ENCODE measurements around the gene PODXL2. TPM values are rescaled to one million over a fixed set of nuclear protein-coding genes. Genes with fewer than 3 reads are reported as not detected.

The PODXL2 gene
- total RNA-seq, 4 donors from 2014 or later, result 1.5 to 13.5 TPM; not detected in 2

DNA sequence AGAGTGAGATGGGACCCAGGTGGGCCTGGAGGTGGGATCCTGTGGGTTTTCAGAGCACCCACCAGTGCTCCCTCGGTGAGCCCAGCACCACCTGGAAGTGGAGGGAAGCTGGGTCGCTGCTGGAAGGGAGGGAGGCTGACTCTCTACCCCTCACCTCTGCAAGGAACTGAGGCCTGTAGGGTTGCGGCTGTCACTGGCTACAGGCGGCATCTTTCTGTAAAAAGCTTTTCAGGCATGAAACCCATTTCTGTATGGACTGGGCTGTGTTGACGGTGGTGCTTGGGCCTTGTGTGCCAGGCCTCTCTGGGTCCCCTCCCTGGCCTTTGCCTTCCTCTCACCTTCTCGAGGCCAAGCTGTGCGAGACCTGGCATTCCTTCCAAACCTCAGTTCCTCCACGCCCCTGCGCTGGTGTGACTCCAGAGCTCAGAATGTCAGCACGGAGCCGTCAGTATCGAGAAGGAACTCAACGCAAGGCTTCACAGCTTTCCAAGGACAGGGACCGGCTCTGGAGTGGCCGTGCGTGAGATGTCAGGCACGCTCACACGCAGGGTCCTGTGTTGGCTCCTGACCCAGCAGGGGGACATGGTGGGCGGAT lies 60.4 kb downstream of the PODXL2 start:
- no peaks in the 10 kb centered on the region for H3K36me3 ChIP-seq
- H3K27me3 ChIP-seq, result no peaks in the 10 kb centered on the region
- no peak overlapping the region for H3K4me3 ChIP-seq
- no peaks in the 10 kb centered on the region for H3K9me3 ChIP-seq
- TF ChIP-seq, protein P1, sequence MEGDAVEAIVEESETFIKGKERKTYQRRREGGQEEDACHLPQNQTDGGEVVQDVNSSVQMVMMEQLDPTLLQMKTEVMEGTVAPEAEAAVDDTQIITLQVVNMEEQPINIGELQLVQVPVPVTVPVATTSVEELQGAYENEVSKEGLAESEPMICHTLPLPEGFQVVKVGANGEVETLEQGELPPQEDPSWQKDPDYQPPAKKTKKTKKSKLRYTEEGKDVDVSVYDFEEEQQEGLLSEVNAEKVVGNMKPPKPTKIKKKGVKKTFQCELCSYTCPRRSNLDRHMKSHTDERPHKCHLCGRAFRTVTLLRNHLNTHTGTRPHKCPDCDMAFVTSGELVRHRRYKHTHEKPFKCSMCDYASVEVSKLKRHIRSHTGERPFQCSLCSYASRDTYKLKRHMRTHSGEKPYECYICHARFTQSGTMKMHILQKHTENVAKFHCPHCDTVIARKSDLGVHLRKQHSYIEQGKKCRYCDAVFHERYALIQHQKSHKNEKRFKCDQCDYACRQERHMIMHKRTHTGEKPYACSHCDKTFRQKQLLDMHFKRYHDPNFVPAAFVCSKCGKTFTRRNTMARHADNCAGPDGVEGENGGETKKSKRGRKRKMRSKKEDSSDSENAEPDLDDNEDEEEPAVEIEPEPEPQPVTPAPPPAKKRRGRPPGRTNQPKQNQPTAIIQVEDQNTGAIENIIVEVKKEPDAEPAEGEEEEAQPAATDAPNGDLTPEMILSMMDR (IDR thresholded peaks at IDR 0.05), result no peak
- no peak for TF ChIP-seq POLR2A (IDR thresholded peaks at IDR 0.05)
- intact Hi-C loops (cut with DNase I; ENCODE audit: low total_unique reads), result no loop called here
- H3K4me1 ChIP-seq, result no peaks in the 10 kb centered on the region
- no peak overlapping the region for H3K27ac ChIP-seq
- DNase-seq, result peak in 1 of 2 donors; percentile 6

DNA sequence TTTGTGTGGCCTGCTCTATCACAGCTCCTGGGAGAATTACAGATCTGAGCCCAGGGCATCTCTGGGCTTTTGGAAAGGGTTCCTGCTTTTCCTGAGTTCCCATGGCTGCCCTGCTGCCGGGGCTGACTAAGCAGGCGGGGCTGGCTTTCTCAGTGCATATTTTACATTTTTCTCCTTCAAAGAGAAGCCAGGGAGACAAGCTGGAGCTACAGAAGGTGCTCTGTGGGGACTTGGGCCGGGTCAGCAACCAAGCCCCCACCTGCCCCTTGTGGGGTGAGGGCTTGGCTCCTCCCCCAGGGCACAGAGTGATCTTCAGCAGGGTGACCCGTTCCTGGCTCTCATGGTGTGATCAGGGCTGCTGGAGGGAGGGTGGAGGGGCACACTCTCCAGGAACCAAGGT lies 61.1 kb downstream of the PODXL2 start:
- peak overlapping the region in 1 of 2 donors; percentile 14 for H3K27ac ChIP-seq
- intact Hi-C loops (cut with DNase I; ENCODE audit: low total_unique reads), result no loop called here

DNA sequence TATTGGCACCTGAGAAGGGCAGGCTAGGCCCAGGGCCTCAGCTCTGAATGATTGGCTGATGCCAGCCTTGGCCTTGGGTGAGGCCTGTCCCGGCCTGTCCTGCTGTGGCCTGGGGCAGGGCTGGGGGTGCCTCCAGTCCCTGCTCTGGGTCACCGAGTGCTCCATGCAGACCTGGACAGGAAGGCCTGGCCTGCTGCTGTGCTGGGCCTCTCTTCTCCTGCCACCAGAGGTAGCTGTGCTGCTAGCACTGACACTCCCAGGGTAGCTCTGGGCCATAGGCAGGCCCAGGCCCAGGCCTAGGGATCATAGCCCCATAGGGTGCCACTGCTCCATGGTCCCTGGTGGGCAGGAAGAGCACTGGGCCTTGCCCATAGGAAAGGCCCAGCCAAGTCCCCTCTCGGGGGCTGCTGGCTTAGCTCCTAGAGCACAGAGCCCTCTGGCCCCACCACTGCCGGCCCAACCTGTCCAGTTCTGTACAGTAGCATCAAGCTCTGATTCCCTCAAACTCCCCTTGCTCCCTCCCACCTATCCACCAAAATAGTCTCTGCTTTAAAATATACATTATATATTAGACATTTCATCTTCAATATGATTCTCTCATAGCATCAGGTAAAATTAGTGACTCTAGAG lies 62.0 kb downstream of the PODXL2 start:
- H3K27me3 ChIP-seq, result no peaks in the 10 kb centered on the region
- no peak for TF ChIP-seq POLR2A (IDR thresholded peaks at IDR 0.05)
- TF ChIP-seq, protein P1 (IDR thresholded peaks at IDR 0.05), result peak in 3 of 4 experiments; percentile 12 to 45 (median 32)
- no peaks in the 10 kb centered on the region for H3K36me3 ChIP-seq
- DNase-seq, result no peak
- intact Hi-C loops (cut with DNase I; ENCODE audit: low total_unique reads), result no loop called here
- no peaks in the 10 kb centered on the region for H3K4me1 ChIP-seq
- peak overlapping the region in 1 of 2 donors; percentile 14 for H3K27ac ChIP-seq
- no peaks in the 10 kb centered on the region for H3K9me3 ChIP-seq
- no peak overlapping the region for H3K4me3 ChIP-seq

More for the DNA sequence above, 61.1 kb downstream of the PODXL2 start:
- H3K9me3 ChIP-seq, result no peaks in the 10 kb centered on the region
- H3K27me3 ChIP-seq, result no peaks in the 10 kb centered on the region
- no peaks in the 10 kb centered on the region for H3K4me1 ChIP-seq
- TF ChIP-seq, protein P1 (IDR thresholded peaks at IDR 0.05), result no peak
- no peak for TF ChIP-seq POLR2A (IDR thresholded peaks at IDR 0.05)
- H3K4me3 ChIP-seq, result no peak overlapping the region
- DNase-seq, result no peak
- H3K36me3 ChIP-seq, result no peaks in the 10 kb centered on the region

DNA sequence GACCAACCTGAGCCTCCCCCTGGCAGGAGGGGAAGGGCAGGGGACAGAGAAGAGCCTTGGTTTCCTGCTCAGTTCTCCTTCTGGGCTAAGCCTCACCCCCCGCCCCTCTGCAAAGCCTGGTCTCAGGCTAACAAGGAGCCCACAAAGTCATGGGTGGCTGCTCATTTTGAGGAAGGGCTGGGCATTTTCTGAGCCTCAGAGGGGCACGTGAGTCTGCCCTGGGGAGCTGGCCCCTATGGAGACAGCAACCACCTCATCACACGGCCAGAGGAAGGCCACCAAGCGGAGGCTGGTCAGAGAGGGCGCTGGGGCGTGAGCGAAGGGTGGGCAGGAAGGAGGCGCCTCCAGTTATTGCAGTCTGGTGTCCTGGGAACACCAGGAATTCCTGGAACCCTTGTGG lies 62.5 kb downstream of the PODXL2 start:
- H3K4me1 ChIP-seq, result no peaks in the 10 kb centered on the region
- H3K36me3 ChIP-seq, result no peaks in the 10 kb centered on the region
- no peak overlapping the region for H3K4me3 ChIP-seq
- intact Hi-C loops (cut with DNase I; ENCODE audit: low total_unique reads), result no loop called here
- no peak overlapping the region for H3K27ac ChIP-seq
- no peaks in the 10 kb centered on the region for H3K27me3 ChIP-seq
- no peak for DNase-seq
- no peaks in the 10 kb centered on the region for H3K9me3 ChIP-seq
- no peak for TF ChIP-seq POLR2A (IDR thresholded peaks at IDR 0.05)
- TF ChIP-seq, protein P1 (IDR thresholded peaks at IDR 0.05), result no peak

DNA sequence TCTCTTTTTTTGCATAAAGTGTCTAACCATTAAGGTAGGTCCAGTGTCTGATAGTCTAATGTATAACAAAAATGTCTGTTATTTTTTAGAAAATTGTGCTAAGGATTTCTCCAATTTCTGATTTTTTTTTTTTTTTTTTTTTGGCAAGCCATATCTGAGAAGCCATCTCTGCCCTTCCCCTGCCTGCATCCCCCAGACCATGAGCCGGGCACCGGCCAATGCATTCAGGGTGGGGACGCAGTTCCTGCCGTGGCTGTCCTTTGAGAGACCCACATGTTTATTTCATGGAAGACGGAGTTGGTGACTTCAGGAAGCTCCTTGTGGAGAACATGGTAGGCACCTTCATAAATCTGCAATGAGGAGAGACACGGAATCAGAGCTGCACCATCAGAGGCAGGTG lies 63.0 kb downstream of the PODXL2 start:
- intact Hi-C loops (cut with DNase I; ENCODE audit: low total_unique reads), result no loop called here
- H3K36me3 ChIP-seq, result no peaks in the 10 kb centered on the region
- DNase-seq, result no peak
- H3K4me3 ChIP-seq, result no peak overlapping the region
- TF ChIP-seq, protein P1 (IDR thresholded peaks at IDR 0.05), result no peak
- TF ChIP-seq POLR2A (IDR thresholded peaks at IDR 0.05), result no peak
- H3K27me3 ChIP-seq, result no peaks in the 10 kb centered on the region
- H3K4me1 ChIP-seq, result peaks cover 0 to 3% of the 10 kb centered on the region in 2 donors
- H3K27ac ChIP-seq, result no peak overlapping the region
- no peaks in the 10 kb centered on the region for H3K9me3 ChIP-seq

All from uterus (tissue), 4 donors.